Activated CD4-positive, alpha-beta T cell treated with anti-CD3 and anti-CD28 coated beads, Interleukin-2, amount 10 ng/mL, durations not matched to agents 7 days and 5 days (primary cell): ENCODE data around the gene ZNF554. TPM values are rescaled to one million over a fixed set of nuclear protein-coding genes. Genes with fewer than 3 reads are reported as not detected.
A peak's percentile ranks its signal among the peaks of the same experiment; 100 is the strongest.
"Not testable (repeated sequence)": the region's sequence is repeated elsewhere in the genome, so short reads cannot be mapped to it uniquely, and the experiment has no call there.

Source experiments
- CTCF ChIA-PET: fragments of 350-600 bp; sonication (Branson Sonifier 250); formaldehyde crosslinking; loops from one replicate; lab custom pipeline; 2021; ENCODE audit warnings: antibody characterized with exemption; lab: Charles Lee
- POLR2A ChIA-PET: fragments of 350-600 bp; sonication (Branson Sonifier 250); formaldehyde crosslinking; loops from one replicate; lab custom pipeline; 2021; ENCODE audit warnings: antibody characterized with exemption; lab: Charles Lee
- DNase-seq: peaks from one replicate; pipeline ENCODE4 v3.0.0-alpha.2; 2020
- H3K27ac Mint-ChIP-seq: one replicate; pipeline ENCODE4 v1.8.0; 2021; ENCODE audit warnings: mild to moderate bottlenecking, moderate library complexity, mixed read lengths
- H3K27me3 Mint-ChIP-seq: one replicate; pipeline ENCODE4 v1.8.0; 2021; ENCODE audit warnings: mixed read lengths
- H3K36me3 Mint-ChIP-seq: one replicate; pipeline ENCODE4 v1.8.0; 2021; ENCODE audit warnings: low read depth, mixed read lengths
- H3K4me1 Mint-ChIP-seq: one replicate; pipeline ENCODE4 v1.8.0; 2021; ENCODE audit warnings: mixed read lengths
- H3K4me3 Mint-ChIP-seq: one replicate; pipeline ENCODE4 v1.8.0; 2021; ENCODE audit warnings: mild to moderate bottlenecking, moderate library complexity, mixed read lengths
- H3K9me3 Mint-ChIP-seq: one replicate; pipeline ENCODE4 v1.8.0; 2021; ENCODE audit warnings: mixed read lengths
- total RNA-seq, 2 experiments: library from RNA; stranded (reverse); gene quantifications; one replicate each; pipeline ENCODE4 v1.2.3, GENCODE V29; 2021

The ZNF554 gene
- total RNA-seq, 2 experiments from 2014 or later: 4.1 to 4.6 TPM

GRCh38 chr19:2813235-2814160 lies 6.2 kb upstream of the ZNF554 start:
- ChIA-PET POLR2A (no interaction called here), CTCF (no interaction called here)
- DNase-seq: no peak
- Mint-ChIP-seq H3K36me3 (peaks cover 6% of the 10 kb centered on the region), H3K27me3 (no peaks in the 10 kb centered on the region), H3K27ac (no peak overlapping the region), H3K9me3 (no peaks in the 10 kb centered on the region), H3K4me3 (no peak overlapping the region), H3K4me1 (no peaks in the 10 kb centered on the region)

- no peaks in the 10 kb centered on the region for H3K27me3 Mint-ChIP-seq
- H3K4me3 Mint-ChIP-seq: no peak overlapping the region
- H3K9me3 Mint-ChIP-seq: no peaks in the 10 kb centered on the region
- no peak overlapping the region for H3K27ac Mint-ChIP-seq
- H3K4me1 Mint-ChIP-seq: no peaks in the 10 kb centered on the region
- no peaks in the 10 kb centered on the region for H3K36me3 Mint-ChIP-seq
- ChIA-PET CTCF (no interaction called here), POLR2A (no interaction called here)
- DNase-seq: no peak
Measured at GRCh38 chr19:2814426-2814825, 5.2 kb upstream of the ZNF554 start.

GRCh38 chr19:2815191-2815614 lies 4.5 kb upstream of the ZNF554 start:
- DNase-seq: no peak
- H3K4me3 Mint-ChIP-seq: no peak overlapping the region
- no peaks in the 10 kb centered on the region for H3K9me3 Mint-ChIP-seq
- H3K27me3 Mint-ChIP-seq: no peaks in the 10 kb centered on the region
- ChIA-PET CTCF (no interaction called here), POLR2A (no interaction called here)
- peaks cover 1% of the 10 kb centered on the region for H3K4me1 Mint-ChIP-seq
- H3K36me3 Mint-ChIP-seq: no peaks in the 10 kb centered on the region
- no peak overlapping the region for H3K27ac Mint-ChIP-seq

GRCh38 chr19:2815923-2816322 lies 3.7 kb upstream of the ZNF554 start:
- DNase-seq: no peak
- H3K9me3 Mint-ChIP-seq: no peaks in the 10 kb centered on the region
- H3K4me3 Mint-ChIP-seq: no peak overlapping the region
- no peaks in the 10 kb centered on the region for H3K27me3 Mint-ChIP-seq
- H3K36me3 Mint-ChIP-seq: no peaks in the 10 kb centered on the region
- H3K27ac Mint-ChIP-seq: no peak overlapping the region
- ChIA-PET POLR2A (no interaction called here), CTCF (no interaction called here)
- peaks cover 4% of the 10 kb centered on the region for H3K4me1 Mint-ChIP-seq

GRCh38 chr19:2816641-2817040 lies 3.0 kb upstream of the ZNF554 start:
- no peak for DNase-seq
- Mint-ChIP-seq H3K4me3 (no peak overlapping the region), H3K36me3 (no peaks in the 10 kb centered on the region), H3K9me3 (no peaks in the 10 kb centered on the region), H3K27ac (no peak overlapping the region), H3K27me3 (no peaks in the 10 kb centered on the region), H3K4me1 (peaks cover 8% of the 10 kb centered on the region)
- POLR2A ChIA-PET: no interaction called here
- CTCF ChIA-PET: no interaction called here

- H3K4me3 Mint-ChIP-seq, H3K27ac Mint-ChIP-seq, DNase-seq, H3K27me3 Mint-ChIP-seq, H3K36me3 Mint-ChIP-seq, H3K4me1 Mint-ChIP-seq, CTCF ChIA-PET, H3K9me3 Mint-ChIP-seq, POLR2A ChIA-PET: not testable (repeated sequence)
Measured at GRCh38 chr19:2817237-2817829, 2.3 kb upstream of the ZNF554 start.

GRCh38 chr19:2820112-2820702 lies 539 bp downstream of the ZNF554 start:
- peaks cover 4% of the 10 kb centered on the region for H3K9me3 Mint-ChIP-seq
- H3K4me3 Mint-ChIP-seq: peak overlapping the region; percentile 77
- CTCF ChIA-PET: interaction anchor here (1.0 to 1.6 kb wide), 3 partner anchors 16 to 216 kb away, joined by 3 to 6 read pairs (median 3); partner anchors contain the start of gene SGTA
- DNase-seq: peak; percentile 14
- H3K4me1 Mint-ChIP-seq: peaks cover 8% of the 10 kb centered on the region
- H3K27me3 Mint-ChIP-seq: no peaks in the 10 kb centered on the region
- POLR2A ChIA-PET: no interaction called here
- H3K27ac Mint-ChIP-seq: peak overlapping the region; percentile 79
- peaks cover 9% of the 10 kb centered on the region for H3K36me3 Mint-ChIP-seq

GRCh38 chr19:2822846-2823245 lies 3.2 kb downstream of the ZNF554 start:
- ChIA-PET CTCF (no interaction called here), POLR2A (no interaction called here)
- Mint-ChIP-seq H3K9me3 (peaks cover 13% of the 10 kb centered on the region), H3K36me3 (peaks cover 21% of the 10 kb centered on the region), H3K4me3 (no peak overlapping the region), H3K4me1 (peaks cover 11% of the 10 kb centered on the region), H3K27ac (no peak overlapping the region), H3K27me3 (no peaks in the 10 kb centered on the region)
- DNase-seq: no peak

GRCh38 chr19:2823646-2824045 lies 4.0 kb downstream of the ZNF554 start:
- Mint-ChIP-seq H3K36me3 (peaks cover 29% of the 10 kb centered on the region), H3K27me3 (no peaks in the 10 kb centered on the region), H3K4me3 (no peak overlapping the region), H3K9me3 (peaks cover 18% of the 10 kb centered on the region), H3K4me1 (peaks cover 12% of the 10 kb centered on the region), H3K27ac (no peak overlapping the region)
- DNase-seq: no peak
- ChIA-PET CTCF (interaction anchor here (1.4 kb wide), 1 partner anchor 175 kb away, joined by 3 read pairs; no protein-coding TSS in a partner anchor), POLR2A (no interaction called here)

- Mint-ChIP-seq H3K9me3 (peaks cover 18% of the 10 kb centered on the region), H3K27me3 (no peaks in the 10 kb centered on the region), H3K27ac (no peak overlapping the region), H3K4me3 (no peak overlapping the region), H3K36me3 (peaks cover 31% of the 10 kb centered on the region), H3K4me1 (peaks cover 12% of the 10 kb centered on the region)
- POLR2A ChIA-PET: no interaction called here
- CTCF ChIA-PET: interaction anchor here (1.4 kb wide), 1 partner anchor 176 kb away, joined by 3 read pairs; no protein-coding TSS in a partner anchor
- DNase-seq: no peak
Measured at GRCh38 chr19:2824129-2824528, 4.5 kb downstream of the ZNF554 start.

- Mint-ChIP-seq H3K36me3 (peaks cover 38% of the 10 kb centered on the region), H3K9me3 (peaks cover 26% of the 10 kb centered on the region), H3K27me3 (no peaks in the 10 kb centered on the region), H3K4me1 (peaks cover 4% of the 10 kb centered on the region), H3K27ac (no peak overlapping the region), H3K4me3 (no peak overlapping the region)
- DNase-seq: no peak
- ChIA-PET CTCF (no interaction called here), POLR2A (no interaction called here)
Measured at GRCh38 chr19:2827022-2827421, 7.4 kb downstream of the ZNF554 start.

GRCh38 chr19:2827840-2828489 lies 8.3 kb downstream of the ZNF554 start:
- ChIA-PET CTCF (no interaction called here), POLR2A (no interaction called here)
- Mint-ChIP-seq H3K9me3 (peaks cover 30% of the 10 kb centered on the region), H3K4me3 (no peak overlapping the region), H3K4me1 (peaks cover 4% of the 10 kb centered on the region), H3K36me3 (peaks cover 47% of the 10 kb centered on the region), H3K27ac (no peak overlapping the region), H3K27me3 (no peaks in the 10 kb centered on the region)
- no peak for DNase-seq
